ENCODE measurements around the gene C19orf12. TPM values are rescaled to one million over a fixed set of nuclear protein-coding genes. Genes with fewer than 3 reads are reported as not detected.

The C19orf12 gene
- total RNA-seq, 4 donors from 2014 or later = 118 to 324 (median 167) TPM

GRCh38 chr19:29694669-29695627 is 20.1 kb downstream of the C19orf12 start:
- TF ChIP-seq CTCF (IDR thresholded peaks at IDR 0.05; ENCODE audit: low read depth) = no peak

- no peak for TF ChIP-seq CTCF (IDR thresholded peaks at IDR 0.05; ENCODE audit: low read depth)
Measured at GRCh38 chr19:29694161-29694560, 20.9 kb downstream of the C19orf12 start.

- no peak for TF ChIP-seq CTCF (IDR thresholded peaks at IDR 0.05; ENCODE audit: low read depth)
Measured at GRCh38 chr19:29690842-29691241, 24.2 kb downstream of the C19orf12 start.

GRCh38 chr19:29687897-29688728 is 26.9 kb downstream of the C19orf12 start:
- TF ChIP-seq CTCF (IDR thresholded peaks at IDR 0.05; ENCODE audit: low read depth) = no peak

- no peak for TF ChIP-seq CTCF (IDR thresholded peaks at IDR 0.05; ENCODE audit: low read depth)
Measured at GRCh38 chr19:29687244-29687896, 27.7 kb downstream of the C19orf12 start.

GRCh38 chr19:29686285-29686805 is 28.7 kb downstream of the C19orf12 start:
- no peak for TF ChIP-seq CTCF (IDR thresholded peaks at IDR 0.05; ENCODE audit: low read depth)
